Loucy (cell line): ENCODE results near the gene HSD17B13.
"Not testable (repeated sequence)": the region's sequence is repeated elsewhere in the genome, so short reads cannot be mapped to it uniquely, and the experiment has no call there.

ENCODE experiments used
- CTCF ChIP-seq: fragments of 200-600 bp; sonication (generic); conservative IDR thresholded peaks from 2 replicates; pipeline ENCODE4 v1.5.1; 2014; ENCODE audit warnings: mild to moderate bottlenecking, antibody characterized with exemption, low read length
- EZH2phosphoT487 ChIP-seq: fragments of 200-600 bp; IDR thresholded peaks from 2 replicates; pipeline ENCODE4 v1.6.1; 2018; ENCODE audit warnings: antibody characterized with exemption, mild to moderate bottlenecking, moderate library complexity, borderline replicate concordance

GRCh38 chr4:87315000-87315399 is 7.7 kb downstream of the HSD17B13 start:
- not testable (repeated sequence) for TF ChIP-seq CTCF, EZH2phosphoT487
